Epithelial cell of esophagus (primary cell): Measurements from ENCODE around the gene CRABP1.

Experiments
- DNase-seq: peaks from one replicate; pipeline ENCODE4 v3.0.0; 2010; ENCODE audit warnings: low read depth
- H3K4me3 ChIP-seq: 2 replicates; pipeline ENCODE4 v1.5.1; 2011; ENCODE audit warnings: mild to moderate bottlenecking, low read length, control low read depth
- CTCF ChIP-seq: IDR thresholded peaks from 2 replicates; pipeline ENCODE4 v1.5.1; 2011; ENCODE audit warnings: low read depth, mild to moderate bottlenecking, low read length, control low read depth, inconsistent platforms; ENCODE audit not compliant: insufficient read depth; ENCODE audit errors: missing control alignments

The CRABP1 gene

GRCh38 chr15:78358102-78358870, 18.1 kb downstream of the CRABP1 start:
- no peak for TF ChIP-seq CTCF
- no peak for DNase-seq
- H3K4me3 ChIP-seq: no peak overlapping the region

- TF ChIP-seq CTCF: no peak
- DNase-seq: no peak
- no peak overlapping the region for H3K4me3 ChIP-seq
Observed at GRCh38 chr15:78359041-78359808, 19.1 kb downstream of the CRABP1 start.

- H3K4me3 ChIP-seq: no peak overlapping the region
- DNase-seq: no peak
- TF ChIP-seq CTCF: no peak
Observed at GRCh38 chr15:78360367-78360801, 20.2 kb downstream of the CRABP1 start.

GRCh38 chr15:78360958-78361718, 21.0 kb downstream of the CRABP1 start:
- no peak for TF ChIP-seq CTCF
- H3K4me3 ChIP-seq: no peak overlapping the region
- no peak for DNase-seq

GRCh38 chr15:78361771-78362506, 21.8 kb downstream of the CRABP1 start:
- TF ChIP-seq CTCF: no peak
- DNase-seq: no peak
- H3K4me3 ChIP-seq: no peak overlapping the region

- no peak overlapping the region for H3K4me3 ChIP-seq
- DNase-seq: no peak
- no peak for TF ChIP-seq CTCF
Observed at GRCh38 chr15:78362716-78363380, 22.7 kb downstream of the CRABP1 start.
